HUDEP-2 (cell line): Measurements from ENCODE around the gene PLA2G15.

ENCODE experiments used
- DNase-seq, 76 experiments: peaks; one replicate each; lab custom pipeline; 2025; ENCODE audit not compliant: unreplicated experiment in 76 of 76; lab: John Stamatoyannopoulos, UW

PLA2G15 gene

GRCh38 chr16:68244903-68245853 lies at the start of gene PLA2G15:
Gene PLA2G15 (plus strand): TSS chr16:68245373. CDS start chr16:68245427, 54 bp downstream.
- DNase-seq, result peak in 74 of 76 experiments; percentile 43 to 96 (median 90)

- no peak for DNase-seq
Observed at GRCh38 chr16:68197250-68197649, 47.9 kb upstream of the PLA2G15 start.

GRCh38 chr16:68200088-68200783 lies 44.9 kb upstream of the PLA2G15 start:
- no peak for DNase-seq

- no peak for DNase-seq
Observed at GRCh38 chr16:68202091-68202519, 43.1 kb upstream of the PLA2G15 start.

GRCh38 chr16:68206245-68206644 lies 38.9 kb upstream of the PLA2G15 start:
- DNase-seq, result no peak

- DNase-seq, result no peak
Observed at GRCh38 chr16:68214726-68215125, 30.4 kb upstream of the PLA2G15 start.

GRCh38 chr16:68215302-68215701 lies 29.9 kb upstream of the PLA2G15 start:
- no peak for DNase-seq

GRCh38 chr16:68216240-68216639 lies 28.9 kb upstream of the PLA2G15 start:
- DNase-seq, result no peak

- DNase-seq, result no peak
Observed at GRCh38 chr16:68217506-68217905, 27.7 kb upstream of the PLA2G15 start.

GRCh38 chr16:68219725-68220351 lies 25.3 kb upstream of the PLA2G15 start:
- DNase-seq, result no peak

- DNase-seq, result no peak
Observed at GRCh38 chr16:68223072-68223471, 22.1 kb upstream of the PLA2G15 start.

- DNase-seq, result no peak
Observed at GRCh38 chr16:68226116-68226515, 19.1 kb upstream of the PLA2G15 start.

- no peak for DNase-seq
Observed at GRCh38 chr16:68227183-68227793, 17.9 kb upstream of the PLA2G15 start.

- no peak for DNase-seq
Observed at GRCh38 chr16:68227850-68228553, 17.2 kb upstream of the PLA2G15 start.

- peak in 1 of 76 experiments; percentile 12 for DNase-seq
Observed at GRCh38 chr16:68228652-68229051, 16.5 kb upstream of the PLA2G15 start.

GRCh38 chr16:68229431-68230175 lies 15.6 kb upstream of the PLA2G15 start:
- DNase-seq, result peak in 28 of 76 experiments; percentile 3 to 47 (median 30)

GRCh38 chr16:68230176-68230571 lies 15.0 kb upstream of the PLA2G15 start:
- no peak for DNase-seq

- DNase-seq, result no peak
Observed at GRCh38 chr16:68230956-68231355, 14.2 kb upstream of the PLA2G15 start.

GRCh38 chr16:68231384-68232136 lies 13.6 kb upstream of the PLA2G15 start:
- DNase-seq, result no peak
